ENCODE measurements around the gene CARD14.

GRCh38 chr17:80216473-80217456 lies 46.9 kb downstream of the CARD14 start:
- TF ChIP-seq CTCF (IDR thresholded peaks at IDR 0.05) (no peak), POLR2A (IDR thresholded peaks at IDR 0.05) (no peak)
